ENCODE measurements around the gene GTF2A2. TPM values are rescaled to one million over a fixed set of nuclear protein-coding genes. Genes with fewer than 3 reads are reported as not detected.

The GTF2A2 gene
- total RNA-seq, 1 experiment from 2014 or later: 175 TPM

- ChIA-PET CTCF (no interaction called here), POLR2A (no interaction called here), RAD21 (ENCODE audit: low non-redundant PET in 1 of 2, low total read pairs in 2 of 2, uncharacterized antibody in 2 of 2, unreplicated experiment in 2 of 2) (no interaction called here)
- no peak overlapping the region for H3K9ac ChIP-seq (ENCODE audit: low read length)
- DNase-seq (ENCODE audit: low read depth, low spot score) (no peak), ATAC-seq (no peak)
- no peaks in the 10 kb centered on the region for H3K9me2 ChIP-seq (ENCODE audit: insufficient read depth)
- peaks cover 0 to 8% of the 10 kb centered on the region in 2 experiments; a peak in 2 of 4 replicates for H3K4me1 ChIP-seq (ENCODE audit: control insufficient read depth in 1 of 2, insufficient read depth in 2 of 2, low read length in 2 of 2)
- no peak overlapping the region for H3K4me3 ChIP-seq (replicated peaks in 1 of 2; ENCODE audit: low read depth in 1 of 2, low read length in 2 of 2)
- H3K36me3 ChIP-seq (ENCODE audit: control insufficient read depth in 1 of 2, insufficient read depth in 2 of 2, low read length in 2 of 2): no peaks in the 10 kb centered on the region
- intact Hi-C loops (cut with micrococcal nuclease): loop anchor here (10.0 kb wide), 1 partner anchor 828 kb away; no protein-coding TSS in a partner anchor
- H3K4me2 ChIP-seq (ENCODE audit: low read length): no peak overlapping the region
- no peak overlapping the region for H2AFZ ChIP-seq (ENCODE audit: low read depth, low read length, poor library complexity, severe bottlenecking)
- H3K27me3 ChIP-seq (ENCODE audit: insufficient read depth, low read length): no peaks in the 10 kb centered on the region
- no peak for TF ChIP-seq POLR2A (IDR thresholded peaks at IDR 0.05; ENCODE audit: borderline replicate concordance, extremely low read depth, insufficient read depth, insufficient read length)
- TF ChIP-seq EZH2 (IDR thresholded peaks at IDR 0.05): no peak
- no peak for TF ChIP-seq ZBTB33 (IDR thresholded peaks at IDR 0.05; ENCODE audit: extremely low read depth, insufficient replicate concordance, low read length)
- TF ChIP-seq ZNF274 (IDR thresholded peaks at IDR 0.05; ENCODE audit: low read depth, low read length): no peak
- TF ChIP-seq ATF3 (IDR thresholded peaks at IDR 0.05): no peak
- TF ChIP-seq ZFX (IDR thresholded peaks at IDR 0.05): no peak
- H3K27ac ChIP-seq (ENCODE audit: low read depth, low read length): no peak overlapping the region
- H3K79me2 ChIP-seq (ENCODE audit: insufficient read depth, low read length): no peaks in the 10 kb centered on the region
- no peaks in the 10 kb centered on the region for H3K9me3 ChIP-seq (ENCODE audit: control insufficient read depth in 1 of 2, insufficient read depth in 1 of 2, low read depth in 1 of 2, low read length in 2 of 2)
- H4K20me1 ChIP-seq (ENCODE audit: insufficient read depth): no peaks in the 10 kb centered on the region
- BruUV-seq (replicated peaks): no TSS peak
Measured at GRCh38 chr15:59696332-59696731, 39.0 kb upstream of the GTF2A2 start.

- Histone ChIP-seq H3K4me1 (ENCODE audit: control insufficient read depth in 1 of 2, insufficient read depth in 2 of 2, low read length in 2 of 2) (peaks cover 6% of the 10 kb centered on the region in 2 experiments), H3K79me2 (ENCODE audit: insufficient read depth, low read length) (no peaks in the 10 kb centered on the region), H3K9me2 (ENCODE audit: insufficient read depth) (no peaks in the 10 kb centered on the region), H3K9me3 (ENCODE audit: control insufficient read depth in 1 of 2, insufficient read depth in 1 of 2, low read depth in 1 of 2, low read length in 2 of 2) (no peaks in the 10 kb centered on the region), H3K27ac (ENCODE audit: low read depth, low read length) (no peak overlapping the region), H3K4me3 (replicated peaks in 1 of 2; ENCODE audit: low read depth in 1 of 2, low read length in 2 of 2) (no peak overlapping the region), H4K20me1 (ENCODE audit: insufficient read depth) (no peaks in the 10 kb centered on the region), H3K36me3 (ENCODE audit: control insufficient read depth in 1 of 2, insufficient read depth in 2 of 2, low read length in 2 of 2) (no peaks in the 10 kb centered on the region), H2AFZ (ENCODE audit: low read depth, low read length, poor library complexity, severe bottlenecking) (no peak overlapping the region), H3K27me3 (ENCODE audit: insufficient read depth, low read length) (no peaks in the 10 kb centered on the region), H3K4me2 (ENCODE audit: low read length) (no peak overlapping the region), H3K9ac (ENCODE audit: low read length) (no peak overlapping the region)
- DNase-seq (ENCODE audit: low read depth, low spot score) (no peak), ATAC-seq (no peak)
- BruUV-seq (replicated peaks): no TSS peak
- POLR2A ChIA-PET: no interaction called here
- RAD21 ChIA-PET (ENCODE audit: low non-redundant PET in 1 of 2, low total read pairs in 2 of 2, uncharacterized antibody in 2 of 2, unreplicated experiment in 2 of 2): no interaction called here
- CTCF ChIA-PET: interaction anchor here (1.1 kb wide), 1 partner anchor 30 kb away, joined by 7 read pairs; no protein-coding TSS in a partner anchor
- no peak for TF ChIP-seq MAX (IDR thresholded peaks at IDR 0.05)
- TF ChIP-seq ZNF274 (IDR thresholded peaks at IDR 0.05; ENCODE audit: low read depth, low read length): no peak
- no peak for TF ChIP-seq SIN3A (IDR thresholded peaks at IDR 0.05; ENCODE audit: low read depth)
- intact Hi-C loops (cut with micrococcal nuclease): loop anchor here (10.0 kb wide), 1 partner anchor 830 kb away; no protein-coding TSS in a partner anchor
Measured at GRCh38 chr15:59694779-59695178, 37.5 kb upstream of the GTF2A2 start.
